Measurements from ENCODE around the gene SLC25A5. TPM values are rescaled to one million over a fixed set of nuclear protein-coding genes. Genes with fewer than 3 reads are reported as not detected.
"Not testable (repeated sequence)": the region's sequence is repeated elsewhere in the genome, so short reads cannot be mapped to it uniquely, and the experiment has no call there.

Gene SLC25A5
- total RNA-seq, 4 donors from 2014 or later = 319 to 1,302 (median 724) TPM

- WGBS, 2 donors (ENCODE audit: low coverage in 1 of 2) = 6 to 64% methylated on average over 3 to 10 of the region's 10 CpGs
- Histone ChIP-seq H3K4me1 (peaks cover 0 to 9% (median 0%) of the 10 kb centered on the region in 4 donors), H3K27me3 (no peaks in the 10 kb centered on the region), H3K27ac (peak overlapping the region; percentile 74 to 82 (median 78)), H3K9me3 (no peaks in the 10 kb centered on the region), H3K4me3 (peak overlapping the region in 3 of 4 donors; percentile 22 to 50 (median 24)), H3K36me3 (no peaks in the 10 kb centered on the region)
- in situ Hi-C loops (cut with MboI; ENCODE audit: low pct_ligation_motif_present in 1 of 4, low pct_unique_long_range_greater_than_20kb in 1 of 4, low sequenced_read_pairs in 3 of 4) = no loop called here
- intact Hi-C loops (cut with DNase I; ENCODE audit: low total_unique reads) = no loop called here
- TF ChIP-seq POLR2AphosphoS5 (IDR thresholded peaks at IDR 0.05) (no peak), EP300 (IDR thresholded peaks at IDR 0.05; ENCODE audit: low read depth) (no peak), POLR2A (IDR thresholded peaks at IDR 0.05) (no peak)
- TF ChIP-seq, protein P1, sequence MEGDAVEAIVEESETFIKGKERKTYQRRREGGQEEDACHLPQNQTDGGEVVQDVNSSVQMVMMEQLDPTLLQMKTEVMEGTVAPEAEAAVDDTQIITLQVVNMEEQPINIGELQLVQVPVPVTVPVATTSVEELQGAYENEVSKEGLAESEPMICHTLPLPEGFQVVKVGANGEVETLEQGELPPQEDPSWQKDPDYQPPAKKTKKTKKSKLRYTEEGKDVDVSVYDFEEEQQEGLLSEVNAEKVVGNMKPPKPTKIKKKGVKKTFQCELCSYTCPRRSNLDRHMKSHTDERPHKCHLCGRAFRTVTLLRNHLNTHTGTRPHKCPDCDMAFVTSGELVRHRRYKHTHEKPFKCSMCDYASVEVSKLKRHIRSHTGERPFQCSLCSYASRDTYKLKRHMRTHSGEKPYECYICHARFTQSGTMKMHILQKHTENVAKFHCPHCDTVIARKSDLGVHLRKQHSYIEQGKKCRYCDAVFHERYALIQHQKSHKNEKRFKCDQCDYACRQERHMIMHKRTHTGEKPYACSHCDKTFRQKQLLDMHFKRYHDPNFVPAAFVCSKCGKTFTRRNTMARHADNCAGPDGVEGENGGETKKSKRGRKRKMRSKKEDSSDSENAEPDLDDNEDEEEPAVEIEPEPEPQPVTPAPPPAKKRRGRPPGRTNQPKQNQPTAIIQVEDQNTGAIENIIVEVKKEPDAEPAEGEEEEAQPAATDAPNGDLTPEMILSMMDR (IDR thresholded peaks at IDR 0.05) = no peak
- no peak for DNase-seq
Observed at GRCh38 chrX:119482041-119482440, 13.8 kb downstream of the SLC25A5 start.

GRCh38 chrX:119482481-119483480 lies 14.5 kb downstream of the SLC25A5 start:
- DNase-seq = peak; percentile 76
- peaks cover 0 to 9% (median 0%) of the 10 kb centered on the region in 4 donors for H3K4me1 ChIP-seq
- H3K9me3 ChIP-seq = no peaks in the 10 kb centered on the region
- TF ChIP-seq, protein P1 (IDR thresholded peaks at IDR 0.05) = peak; percentile 60 to 75 (median 65)
- TF ChIP-seq EP300 (IDR thresholded peaks at IDR 0.05; ENCODE audit: low read depth) (no peak), POLR2A (IDR thresholded peaks at IDR 0.05) (peak; percentile 5), POLR2AphosphoS5 (IDR thresholded peaks at IDR 0.05) (peak in 1 of 3 donors; percentile 12)
- intact Hi-C loops (cut with DNase I; ENCODE audit: low total_unique reads) (no loop called here), in situ Hi-C loops (cut with MboI; ENCODE audit: low pct_ligation_motif_present in 1 of 4, low pct_unique_long_range_greater_than_20kb in 1 of 4, low sequenced_read_pairs in 3 of 4) (no loop called here)
- no peaks in the 10 kb centered on the region for H3K27me3 ChIP-seq
- H3K36me3 ChIP-seq = no peaks in the 10 kb centered on the region
- peak overlapping the region in 3 of 4 donors; percentile 22 to 50 (median 24) for H3K4me3 ChIP-seq
- WGBS, 2 donors (ENCODE audit: low coverage in 1 of 2) = 0 to 49% methylated on average over 1 to 44 of the region's 48 CpGs
- peak overlapping the region; percentile 74 to 82 (median 78) for H3K27ac ChIP-seq

DNA sequence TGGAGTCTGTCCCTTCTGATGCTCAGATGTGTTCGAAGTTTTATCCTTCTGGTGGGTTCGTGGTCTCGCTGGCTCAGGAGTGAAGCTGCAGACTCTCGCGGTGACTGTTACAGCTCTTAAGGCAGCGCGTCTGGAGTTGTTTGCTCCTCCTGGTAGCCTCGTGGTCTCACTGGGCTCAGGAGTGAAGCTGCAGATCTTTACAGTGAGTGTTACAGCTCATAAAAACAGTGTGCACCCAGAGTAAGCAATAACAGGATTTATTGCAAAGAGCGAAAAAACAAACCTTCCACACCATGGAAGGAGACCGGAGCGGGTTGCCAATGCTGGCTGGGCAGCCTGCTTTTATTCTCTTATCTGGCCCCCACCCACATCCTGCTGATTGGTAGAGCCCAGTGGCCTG lies 18.5 kb downstream of the SLC25A5 start:
- in situ Hi-C loops (cut with MboI; ENCODE audit: low pct_ligation_motif_present in 1 of 4, low pct_unique_long_range_greater_than_20kb in 1 of 4, low sequenced_read_pairs in 3 of 4) = no loop called here
- no peaks in the 10 kb centered on the region for H3K36me3 ChIP-seq

GRCh38 chrX:119487766-119488165 lies 19.5 kb downstream of the SLC25A5 start:
- DNase-seq; H3K4me3 ChIP-seq; in situ Hi-C loops (cut with MboI; ENCODE audit: low pct_ligation_motif_present in 1 of 4, low pct_unique_long_range_greater_than_20kb in 1 of 4, low sequenced_read_pairs in 3 of 4); H3K27ac ChIP-seq; H3K4me1 ChIP-seq; H3K9me3 ChIP-seq; H3K27me3 ChIP-seq; intact Hi-C loops (cut with DNase I; ENCODE audit: low total_unique reads); H3K36me3 ChIP-seq: not testable (repeated sequence)
- WGBS, 2 donors (ENCODE audit: low coverage in 1 of 2) = 93% methylated on average over 24 of the region's 24 CpGs; no CpG with 5 or more reads in 1 of the 2 donors

More for the DNA sequence above, 18.5 kb downstream of the SLC25A5 start:
- intact Hi-C loops (cut with DNase I; ENCODE audit: low total_unique reads) = no loop called here
- no peak for TF ChIP-seq POLR2AphosphoS5 (IDR thresholded peaks at IDR 0.05)
- TF ChIP-seq, protein P1 (IDR thresholded peaks at IDR 0.05) = no peak
- no peak for TF ChIP-seq POLR2A (IDR thresholded peaks at IDR 0.05)
- no peak for TF ChIP-seq EP300 (IDR thresholded peaks at IDR 0.05; ENCODE audit: low read depth)
- Histone ChIP-seq H3K27me3 (no peaks in the 10 kb centered on the region), H3K27ac (no peak overlapping the region), H3K4me1 (peaks cover 0 to 10% (median 0%) of the 10 kb centered on the region in 4 donors), H3K9me3 (no peaks in the 10 kb centered on the region), H3K4me3 (no peak overlapping the region)
- DNase-seq = no peak
- 57% methylated on average over 11 of the region's 11 CpGs; no CpG with 5 or more reads in 1 of the 2 donors for WGBS, 2 donors (ENCODE audit: low coverage in 1 of 2)
